ENCODE results near the gene OSBPL10.
"Not testable (repeated sequence)": the region's sequence is repeated elsewhere in the genome, so short reads cannot be mapped to it uniquely, and the experiment has no call there.

Gene OSBPL10

DNA sequence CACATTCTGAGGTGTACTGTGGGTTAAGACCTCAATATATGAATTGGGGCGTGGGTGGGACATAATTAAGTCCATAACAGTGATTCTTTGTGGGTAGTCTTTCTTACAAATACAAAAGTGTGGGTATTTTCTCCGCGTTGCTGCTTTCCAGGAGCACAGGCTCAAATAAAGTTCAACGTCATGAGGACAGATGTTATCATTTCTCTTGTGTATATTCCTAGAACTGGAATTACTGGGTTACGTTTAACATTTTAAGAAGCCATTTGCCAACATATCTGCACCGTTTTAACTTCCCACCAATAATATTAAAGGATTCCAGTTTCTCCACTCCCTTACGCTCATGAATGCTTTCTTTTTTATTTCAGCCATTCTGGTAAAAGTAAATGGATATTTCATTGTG is 40.1 kb upstream of the OSBPL10 start:
- Histone ChIP-seq H3K27ac (no peak overlapping the region), H2AFZ (no peak overlapping the region), H3K27me3 (ENCODE audit: control insufficient read depth, insufficient read depth, low read length) (no peaks in the 10 kb centered on the region), H3K36me3 (ENCODE audit: control insufficient read depth, insufficient read depth, low read length) (no peaks in the 10 kb centered on the region), H3K4me3 (ENCODE audit: low read depth, low read length) (no peak overlapping the region), H3K4me2 (ENCODE audit: low read length) (no peak overlapping the region), H3K79me2 (no peaks in the 10 kb centered on the region), H3K9me3 (ENCODE audit: control insufficient read depth, low read length) (no peaks in the 10 kb centered on the region), H3K4me1 (no peaks in the 10 kb centered on the region), H3K9ac (no peak overlapping the region)
- no peak for TF ChIP-seq CTCF (IDR thresholded peaks at IDR 0.05)

- TF ChIP-seq CTCF (IDR thresholded peaks at IDR 0.05) = peak; percentile 78
- Histone ChIP-seq H2AFZ (no peak overlapping the region), H3K4me2 (ENCODE audit: low read length) (no peak overlapping the region), H3K4me3 (ENCODE audit: low read depth, low read length) (no peak overlapping the region), H3K27ac (no peak overlapping the region), H3K36me3 (ENCODE audit: control insufficient read depth, insufficient read depth, low read length) (no peaks in the 10 kb centered on the region), H3K79me2 (no peaks in the 10 kb centered on the region), H3K9ac (no peak overlapping the region), H3K27me3 (ENCODE audit: control insufficient read depth, insufficient read depth, low read length) (no peaks in the 10 kb centered on the region), H3K9me3 (ENCODE audit: control insufficient read depth, low read length) (no peaks in the 10 kb centered on the region), H3K4me1 (no peaks in the 10 kb centered on the region)
Measured at GRCh38 chr3:32018757-32019564, 37.9 kb upstream of the OSBPL10 start.

GRCh38 chr3:32017286-32017685 is 36.2 kb upstream of the OSBPL10 start:
- no peaks in the 10 kb centered on the region for H3K9me3 ChIP-seq (ENCODE audit: control insufficient read depth, low read length)
- H3K4me3 ChIP-seq (ENCODE audit: low read depth, low read length) = no peak overlapping the region
- no peak overlapping the region for H3K9ac ChIP-seq
- no peak overlapping the region for H2AFZ ChIP-seq
- no peak for TF ChIP-seq CTCF (IDR thresholded peaks at IDR 0.05)
- H3K4me1 ChIP-seq = no peaks in the 10 kb centered on the region
- no peaks in the 10 kb centered on the region for H3K79me2 ChIP-seq
- H3K27ac ChIP-seq = no peak overlapping the region
- no peaks in the 10 kb centered on the region for H3K36me3 ChIP-seq (ENCODE audit: control insufficient read depth, insufficient read depth, low read length)
- no peaks in the 10 kb centered on the region for H3K27me3 ChIP-seq (ENCODE audit: control insufficient read depth, insufficient read depth, low read length)
- H3K4me2 ChIP-seq (ENCODE audit: low read length) = no peak overlapping the region

GRCh38 chr3:32015638-32016037 is 34.6 kb upstream of the OSBPL10 start:
- H3K4me2 ChIP-seq (ENCODE audit: low read length) = not testable (repeated sequence)

DNA sequence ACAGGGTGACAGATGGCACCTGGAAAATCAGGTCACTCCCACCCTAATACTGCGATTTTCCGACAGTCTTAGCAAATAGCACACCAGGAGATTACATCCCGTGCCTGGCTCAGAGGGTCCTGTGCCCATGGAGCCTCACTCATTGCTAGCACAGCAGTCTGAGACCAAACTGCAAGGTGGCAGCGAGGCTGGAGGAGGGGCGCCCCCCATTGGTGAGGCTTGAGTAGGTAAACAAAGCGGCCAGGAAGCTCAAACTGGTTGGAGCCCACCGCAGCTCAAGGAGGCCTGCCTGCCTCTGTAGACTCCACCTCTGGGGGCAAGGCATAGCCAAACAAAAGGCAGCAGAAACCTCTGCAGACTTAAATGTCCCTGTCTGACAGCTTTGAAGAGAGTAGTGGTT is 29.6 kb upstream of the OSBPL10 start:
- not testable (repeated sequence) for H3K4me2 ChIP-seq (ENCODE audit: low read length); H3K36me3 ChIP-seq (ENCODE audit: control insufficient read depth, insufficient read depth, low read length); H3K27me3 ChIP-seq (ENCODE audit: control insufficient read depth, insufficient read depth, low read length); H3K4me1 ChIP-seq; H3K9me3 ChIP-seq (ENCODE audit: control insufficient read depth, low read length); H3K79me2 ChIP-seq; H3K4me3 ChIP-seq (ENCODE audit: low read depth, low read length); H3K27ac ChIP-seq; H3K9ac ChIP-seq; H2AFZ ChIP-seq

More at GRCh38 chr3:32015638-32016037, 34.6 kb upstream of the OSBPL10 start:
- H3K9ac ChIP-seq; H3K79me2 ChIP-seq; H3K9me3 ChIP-seq (ENCODE audit: control insufficient read depth, low read length); H3K27ac ChIP-seq; H3K36me3 ChIP-seq (ENCODE audit: control insufficient read depth, insufficient read depth, low read length); H2AFZ ChIP-seq; H3K4me3 ChIP-seq (ENCODE audit: low read depth, low read length); H3K27me3 ChIP-seq (ENCODE audit: control insufficient read depth, insufficient read depth, low read length); H3K4me1 ChIP-seq: not testable (repeated sequence)

DNA sequence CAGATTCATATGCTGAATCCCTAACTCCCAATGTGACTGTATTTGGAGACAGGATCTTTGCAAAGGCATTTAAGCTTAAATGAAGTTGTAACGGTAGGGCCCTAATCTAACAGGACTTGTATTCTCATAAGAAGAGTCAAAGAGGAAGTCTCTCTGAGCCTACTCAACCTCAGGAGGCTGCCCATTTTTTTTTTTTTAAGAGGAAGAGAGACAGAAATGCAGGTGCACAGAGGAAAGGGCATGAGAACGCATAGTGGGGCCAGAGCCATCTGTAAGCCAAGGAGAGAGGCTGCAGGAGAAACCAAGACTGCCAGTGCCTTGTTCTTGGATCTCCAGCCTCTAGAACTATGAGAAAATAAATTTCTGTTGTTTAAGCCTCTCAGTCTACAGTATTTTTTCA is 28.9 kb upstream of the OSBPL10 start:
- Histone ChIP-seq H3K9me3 (ENCODE audit: control insufficient read depth, low read length) (no peaks in the 10 kb centered on the region), H3K79me2 (no peaks in the 10 kb centered on the region), H3K4me3 (ENCODE audit: low read depth, low read length) (no peak overlapping the region), H3K4me2 (ENCODE audit: low read length) (no peak overlapping the region), H3K27me3 (ENCODE audit: control insufficient read depth, insufficient read depth, low read length) (no peaks in the 10 kb centered on the region), H2AFZ (no peak overlapping the region), H3K36me3 (ENCODE audit: control insufficient read depth, insufficient read depth, low read length) (no peaks in the 10 kb centered on the region), H3K9ac (no peak overlapping the region), H3K27ac (no peak overlapping the region), H3K4me1 (no peaks in the 10 kb centered on the region)
- TF ChIP-seq CTCF (IDR thresholded peaks at IDR 0.05) = no peak

Data from parathyroid adenoma (tissue), 2 donors.